ENCODE data around the gene OPA3.
A peak's percentile ranks its signal among the peaks of the same experiment; 100 is the strongest.

OPA3 gene

DNA sequence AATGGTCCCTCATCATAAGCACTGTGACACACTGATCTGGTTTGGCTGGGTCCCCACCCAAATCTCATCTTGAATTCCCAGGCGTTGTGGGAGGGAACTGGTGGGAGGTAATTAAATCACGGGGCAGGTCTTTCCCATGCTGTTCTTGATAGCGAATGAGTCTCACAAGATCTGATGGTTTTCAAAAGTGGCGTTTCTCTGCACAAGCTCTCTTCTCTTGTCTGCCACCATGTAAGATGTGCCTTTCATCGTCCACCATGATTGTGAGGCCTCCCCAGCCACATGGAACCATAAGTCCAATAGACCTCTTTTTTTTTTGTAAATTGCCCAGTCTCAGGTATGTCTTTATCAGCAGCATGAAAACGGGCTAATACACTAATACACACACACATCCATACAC lies 24.3 kb upstream of the OPA3 start:
- Histone ChIP-seq H3K9ac (ENCODE audit: low read length) (no peak overlapping the region), H2BK15ac (ENCODE audit: low read depth, poor library complexity, severe bottlenecking) (no peak overlapping the region), H3K9me3 (ENCODE audit: control insufficient read depth, low read length) (no peaks in the 10 kb centered on the region), H3K4ac (ENCODE audit: low read depth in 1 of 2, low read length in 2 of 2) (no peak overlapping the region), H2BK12ac (ENCODE audit: low read length in 2 of 2) (no peak overlapping the region), H3K27me3 (ENCODE audit: control insufficient read depth in 1 of 2, insufficient read depth in 1 of 2, low read length in 2 of 2) (no peaks in the 10 kb centered on the region), H2AFZ (ENCODE audit: low read depth, low read length) (no peak overlapping the region), H3K4me3 (ENCODE audit: insufficient read depth in 1 of 2, low read depth in 1 of 2, low read length in 2 of 2) (no peak overlapping the region), H4K8ac (ENCODE audit: low read length) (no peak overlapping the region), H3K27ac (ENCODE audit: low read length, poor library complexity, severe bottlenecking) (no peak overlapping the region), H2AK5ac (ENCODE audit: low read length, severe bottlenecking) (no peak overlapping the region), H3K4me2 (ENCODE audit: low read length, poor library complexity, severe bottlenecking) (no peak overlapping the region), H2BK120ac (ENCODE audit: low read depth, low read length) (no peak overlapping the region), H3K18ac (ENCODE audit: low read depth in 1 of 2, low read length in 2 of 2) (no peak overlapping the region), H3K23ac (ENCODE audit: low read length in 2 of 2) (no peak overlapping the region), H3K79me1 (replicated peaks; ENCODE audit: low read length, poor library complexity, severe bottlenecking) (no peaks in the 10 kb centered on the region), H3K36me3 (ENCODE audit: control insufficient read depth in 1 of 2, insufficient read depth in 2 of 2, low read depth in 1 of 2, low read length in 2 of 2) (peaks cover 39 to 45% of the 10 kb centered on the region in 2 experiments), H4K91ac (ENCODE audit: low read length) (no peak overlapping the region), H2BK5ac (ENCODE audit: low read depth, low read length, poor library complexity, severe bottlenecking) (no peak overlapping the region), H3K4me1 (ENCODE audit: control insufficient read depth, insufficient read depth, low read depth, low read length) (peaks cover 9% of the 10 kb centered on the region), H3K14ac (ENCODE audit: low read length in 2 of 2) (no peak overlapping the region)
- 97% methylated on average over 6 of the region's 6 CpGs for WGBS
- DNase-seq = no peak

DNA sequence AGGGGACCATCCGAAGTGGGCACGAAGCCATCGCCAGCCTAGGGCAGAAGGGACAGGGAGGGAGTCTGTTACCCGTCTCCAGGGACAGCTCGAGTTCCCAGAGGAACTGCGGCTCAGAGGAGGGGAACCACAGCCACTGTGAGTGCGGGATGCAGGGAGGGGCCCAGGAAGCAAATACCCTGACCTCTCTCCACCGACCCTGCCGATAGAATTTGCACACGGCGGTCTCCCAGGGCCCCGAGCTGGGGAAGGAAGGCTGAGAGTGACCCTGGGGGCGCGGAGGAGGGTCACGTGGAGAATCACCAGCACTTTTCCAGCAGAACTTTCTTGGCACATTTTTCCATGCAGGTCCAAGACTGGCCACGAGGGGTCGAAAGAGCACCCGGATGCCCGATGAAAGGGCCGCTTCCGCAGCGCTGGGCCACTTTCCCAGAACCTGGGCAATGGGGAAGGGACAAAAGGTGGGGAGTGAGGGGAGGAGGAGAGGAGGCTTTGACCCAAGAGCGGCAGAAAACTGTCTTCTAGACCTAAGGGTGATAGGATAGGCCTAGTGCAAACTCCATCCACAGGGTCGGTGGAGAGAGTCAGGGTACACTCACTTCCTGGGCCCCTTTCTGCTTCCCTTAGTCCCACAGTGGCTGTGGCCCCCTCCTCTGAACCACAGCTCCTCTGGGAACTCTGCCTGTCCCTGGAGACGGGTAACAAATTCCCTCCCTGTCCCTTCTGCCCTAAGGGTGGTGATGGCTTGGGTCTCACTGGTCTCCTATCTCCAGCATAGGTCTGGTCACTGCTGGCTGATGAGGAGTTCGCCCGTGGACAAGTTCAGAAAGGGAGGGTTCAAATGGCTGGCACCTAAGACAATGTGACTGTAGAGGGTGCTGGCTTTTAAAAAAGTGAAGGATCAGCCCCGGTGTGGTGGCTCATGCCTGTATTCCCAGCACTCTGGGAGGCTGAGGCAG lies 22.7 kb upstream of the OPA3 start:
- Histone ChIP-seq H4K91ac (ENCODE audit: low read length) (peak overlapping the region; percentile 81), H3K9ac (ENCODE audit: low read length) (peak overlapping the region; percentile 77), H3K9me3 (ENCODE audit: control insufficient read depth, low read length) (no peaks in the 10 kb centered on the region), H3K4ac (ENCODE audit: low read depth in 1 of 2, low read length in 2 of 2) (peak overlapping the region; percentile 47 to 63), H3K14ac (ENCODE audit: low read length in 2 of 2) (peak overlapping the region in 1 of 2 experiments; percentile 26), H3K4me2 (ENCODE audit: low read length, poor library complexity, severe bottlenecking) (peak overlapping the region; percentile 75), H3K4me1 (ENCODE audit: control insufficient read depth, insufficient read depth, low read depth, low read length) (peaks cover 6% of the 10 kb centered on the region), H2AFZ (ENCODE audit: low read depth, low read length) (peak overlapping the region; percentile 66), H3K36me3 (ENCODE audit: control insufficient read depth in 1 of 2, insufficient read depth in 2 of 2, low read depth in 1 of 2, low read length in 2 of 2) (peaks cover 26 to 29% of the 10 kb centered on the region in 2 experiments), H3K18ac (ENCODE audit: low read depth in 1 of 2, low read length in 2 of 2) (peak overlapping the region; percentile 45 to 84), H2AK5ac (ENCODE audit: low read length, severe bottlenecking) (peak overlapping the region; percentile 13), H3K23ac (ENCODE audit: low read length in 2 of 2) (no peak overlapping the region), H3K27me3 (ENCODE audit: control insufficient read depth in 1 of 2, insufficient read depth in 1 of 2, low read length in 2 of 2) (peaks cover 10 to 12% of the 10 kb centered on the region in 2 experiments), H4K8ac (ENCODE audit: low read length) (peak overlapping the region; percentile 95), H2BK5ac (ENCODE audit: low read depth, low read length, poor library complexity, severe bottlenecking) (no peak overlapping the region), H3K79me1 (replicated peaks; ENCODE audit: low read length, poor library complexity, severe bottlenecking) (no peaks in the 10 kb centered on the region), H3K27ac (ENCODE audit: low read length, poor library complexity, severe bottlenecking) (no peak overlapping the region), H3K4me3 (ENCODE audit: insufficient read depth in 1 of 2, low read depth in 1 of 2, low read length in 2 of 2) (peak overlapping the region; percentile 21 to 74), H2BK12ac (ENCODE audit: low read length in 2 of 2) (peak overlapping the region; percentile 57 to 70), H2BK120ac (ENCODE audit: low read depth, low read length) (no peak overlapping the region), H2BK15ac (ENCODE audit: low read depth, poor library complexity, severe bottlenecking) (peak overlapping the region; percentile 71)
- DNase-seq = peak; percentile 82
- WGBS = 14% methylated on average over 27 of the region's 28 CpGs

GRCh38 chr19:45601524-45602374 lies 17.1 kb upstream of the OPA3 start, which contains the start of gene GPR4:
GPR4 (minus strand) TSS chr19:45602212; CDS start chr19:45591866, 10,346 bp downstream.
- Histone ChIP-seq H3K14ac (ENCODE audit: low read length in 2 of 2) (no peak within 1 kb of the TSS), H3K23ac (ENCODE audit: low read length in 2 of 2) (peak within 1 kb of the TSS in 1 of 2 experiments; percentile 3), H2BK120ac (ENCODE audit: low read depth, low read length) (no peak within 1 kb of the TSS), H2BK5ac (ENCODE audit: low read depth, low read length, poor library complexity, severe bottlenecking) (no peak within 1 kb of the TSS), H3K27ac (ENCODE audit: low read length, poor library complexity, severe bottlenecking) (no peak within 1 kb of the TSS), H3K4me3 (ENCODE audit: insufficient read depth in 1 of 2, low read depth in 1 of 2, low read length in 2 of 2) (peak within 1 kb of the TSS in 1 of 2 experiments; percentile 75), H3K9ac (ENCODE audit: low read length) (peak within 1 kb of the TSS; percentile 53), H3K36me3 (ENCODE audit: control insufficient read depth in 1 of 2, insufficient read depth in 2 of 2, low read depth in 1 of 2, low read length in 2 of 2) (no peaks in the 10 kb centered on the region), H4K8ac (ENCODE audit: low read length) (peak within 1 kb of the TSS; percentile 69), H3K18ac (ENCODE audit: low read depth in 1 of 2, low read length in 2 of 2) (peak within 1 kb of the TSS; percentile 33 to 41), H3K4ac (ENCODE audit: low read depth in 1 of 2, low read length in 2 of 2) (no peak within 1 kb of the TSS), H3K4me1 (ENCODE audit: control insufficient read depth, insufficient read depth, low read depth, low read length) (peaks cover 12% of the 10 kb centered on the region), H2BK15ac (ENCODE audit: low read depth, poor library complexity, severe bottlenecking) (peak within 1 kb of the TSS; percentile 48), H4K91ac (ENCODE audit: low read length) (no peak within 1 kb of the TSS), H3K79me1 (replicated peaks; ENCODE audit: low read length, poor library complexity, severe bottlenecking) (no peaks in the 10 kb centered on the region), H2AFZ (ENCODE audit: low read depth, low read length) (no peak within 1 kb of the TSS), H2BK12ac (ENCODE audit: low read length in 2 of 2) (peak within 1 kb of the TSS in 1 of 2 experiments; percentile 56), H3K9me3 (ENCODE audit: control insufficient read depth, low read length) (no peaks in the 10 kb centered on the region), H3K4me2 (ENCODE audit: low read length, poor library complexity, severe bottlenecking) (no peak within 1 kb of the TSS), H2AK5ac (ENCODE audit: low read length, severe bottlenecking) (no peak within 1 kb of the TSS), H3K27me3 (ENCODE audit: control insufficient read depth in 1 of 2, insufficient read depth in 1 of 2, low read length in 2 of 2) (peaks cover 64 to 66% of the 10 kb centered on the region in 2 experiments)
- 6% methylated on average over 51 of the region's 52 CpGs for WGBS
- no peak for DNase-seq
